NOMO-1 treated with dmso at 0.1 percent for 144 hours (cell line): ENCODE measurements around the gene DISC1.
A peak's percentile ranks its signal among the peaks of the same experiment; 100 is the strongest.

ENCODE experiments used
- DNase-seq: peaks from one replicate; lab custom pipeline; 2025; ENCODE audit not compliant: unreplicated experiment; lab: John Stamatoyannopoulos, UW

DISC1 gene

GRCh38 chr1:231806623-231807495 is 180.3 kb downstream of the DISC1 start:
- peak; percentile 73 for DNase-seq

- DNase-seq, result no peak
These were observed 181.0 kb downstream of the DISC1 start for GRCh38 chr1:231807541-231807940.

- no peak for DNase-seq
These were observed 181.5 kb downstream of the DISC1 start for GRCh38 chr1:231808116-231808515.

- DNase-seq, result peak; percentile 3
These were observed 182.4 kb downstream of the DISC1 start for GRCh38 chr1:231808990-231809389.

- DNase-seq, result no peak
These were observed 183.8 kb downstream of the DISC1 start for GRCh38 chr1:231810415-231810814.

- DNase-seq, result no peak
These were observed 187.4 kb downstream of the DISC1 start for GRCh38 chr1:231814021-231814420.

- DNase-seq, result no peak
These were observed 187.9 kb downstream of the DISC1 start for GRCh38 chr1:231814521-231814920.

- DNase-seq, result no peak
These were observed 191.2 kb downstream of the DISC1 start for GRCh38 chr1:231817801-231818200.

- no peak for DNase-seq
These were observed 191.7 kb downstream of the DISC1 start for GRCh38 chr1:231818337-231818736.

- no peak for DNase-seq
These were observed 194.7 kb downstream of the DISC1 start for GRCh38 chr1:231821281-231821680.

- no peak for DNase-seq
These were observed 195.5 kb downstream of the DISC1 start for GRCh38 chr1:231822041-231822440.

- DNase-seq, result no peak
These were observed 200.0 kb downstream of the DISC1 start for GRCh38 chr1:231826566-231826965.

- no peak for DNase-seq
These were observed 200.9 kb downstream of the DISC1 start for GRCh38 chr1:231827337-231828105.

- DNase-seq, result no peak
These were observed 201.8 kb downstream of the DISC1 start for GRCh38 chr1:231828182-231828920.

- no peak for DNase-seq
These were observed 202.7 kb downstream of the DISC1 start for GRCh38 chr1:231829332-231829731.

- DNase-seq, result no peak
These were observed 209.8 kb downstream of the DISC1 start for GRCh38 chr1:231836227-231836893.

GRCh38 chr1:231838521-231838920 is 211.9 kb downstream of the DISC1 start:
- DNase-seq, result no peak

- DNase-seq, result no peak
These were observed 213.4 kb downstream of the DISC1 start for GRCh38 chr1:231839999-231840398.

- DNase-seq, result no peak
These were observed 215.2 kb downstream of the DISC1 start for GRCh38 chr1:231841616-231842344.

GRCh38 chr1:231842441-231842840 is 215.9 kb downstream of the DISC1 start:
- no peak for DNase-seq
